ENCODE results near the gene LAMB3.

DNA sequence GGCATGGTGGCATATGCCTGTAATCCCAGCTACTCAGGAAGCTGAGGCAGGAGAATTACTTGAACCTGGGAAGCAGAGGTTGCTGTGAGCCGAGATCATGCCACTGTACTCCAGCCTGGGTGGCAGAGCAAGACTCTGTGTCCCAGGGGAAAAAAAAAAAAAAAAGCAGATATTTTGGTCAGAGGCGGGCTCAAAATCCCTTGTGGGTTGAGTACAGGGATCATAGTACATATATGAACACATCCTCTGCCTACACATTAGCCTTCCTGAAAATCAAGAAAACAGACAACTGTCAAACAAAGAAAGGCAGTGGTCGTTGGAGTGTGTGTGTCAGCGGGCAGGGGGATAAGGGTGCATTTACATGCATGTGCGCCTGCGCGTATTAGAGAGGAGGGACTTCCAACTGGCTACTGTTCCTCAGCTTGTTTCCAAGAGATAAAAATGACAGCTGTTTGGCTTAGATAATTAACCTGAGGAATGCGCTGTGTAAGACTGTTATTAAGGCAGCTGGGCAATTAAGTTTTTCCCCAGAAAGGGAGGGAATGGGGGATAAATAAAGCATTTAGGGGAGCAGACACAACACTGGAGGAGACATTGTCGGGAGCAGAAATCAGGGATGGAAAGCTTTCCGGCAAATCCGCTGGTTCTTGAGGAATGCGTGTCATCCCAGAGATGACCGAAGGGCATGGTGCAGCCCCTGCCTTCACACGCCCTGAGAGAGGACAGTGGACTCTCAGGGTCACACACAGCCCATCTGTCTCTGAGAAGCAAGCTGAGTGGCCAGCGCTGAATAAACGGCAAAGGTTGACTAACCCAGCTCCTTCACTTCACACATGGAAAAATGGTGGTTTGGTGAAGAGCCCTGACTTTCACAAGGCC lies 6.4 kb downstream of the LAMB3 start:
- TF ChIP-seq GATA3 (IDR thresholded peaks at IDR 0.05; ENCODE audit: low read depth, low read length): no peak
- TF ChIP-seq GATA2 (IDR thresholded peaks at IDR 0.05; ENCODE audit: low read depth, low read length): no peak

All from SH-SY5Y (cell line).